A549 (cell line): ENCODE data around the gene AEBP2.

Source experiments
- E2F6 ChIP-seq: IDR thresholded peaks from 2 replicates; pipeline ENCODE4 v1.6.1; 2012; ENCODE audit warnings: low read depth, borderline replicate concordance
- JUN ChIP-seq, 2 experiments: fragments of >200 bp; sonication (Bioruptor Twin); formaldehyde crosslinking; IDR thresholded peaks; 2 replicates in 1 of 2; 3 replicates in 1 of 2; pipeline ENCODE4 v1.6.1; 2016 to 2017
- RAD21 ChIP-seq, 2 experiments: fragments of >200 bp in 1 of 2; sonication (Bioruptor Twin) in 1 of 2; formaldehyde crosslinking in 1 of 2; IDR thresholded peaks in 1 of 2; conservative IDR thresholded peaks in 1 of 2; 2 replicates in 1 of 2; 3 replicates in 1 of 2; pipeline ENCODE4 v1.6.1; 2012 to 2018; ENCODE audit warnings: inconsistent platforms in 1 of 2
- TF ChIP-seq, protein P1 (sequence below): fragments of >200 bp; sonication (Bioruptor Twin); formaldehyde crosslinking; IDR thresholded peaks from 3 replicates; pipeline ENCODE4 v1.5.1; 2016

DNA sequence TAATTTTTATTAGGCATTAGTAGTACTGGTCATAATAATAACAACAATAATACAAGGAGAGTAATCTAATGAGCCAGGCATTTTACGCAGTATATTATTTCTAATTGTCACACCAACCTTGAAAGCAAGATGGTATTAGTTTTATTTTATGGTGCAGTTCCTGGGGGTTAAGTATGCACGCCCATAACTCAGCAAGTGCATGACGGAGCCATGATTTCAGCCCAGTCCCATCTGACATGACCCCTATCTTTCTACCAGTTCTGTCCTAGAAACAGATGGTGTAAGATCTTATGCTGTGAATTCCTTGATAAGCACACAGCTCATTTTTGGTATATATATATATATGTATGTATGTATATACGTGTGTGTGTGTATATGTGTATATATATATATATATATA is 106.0 kb downstream of the AEBP2 start:
- TF ChIP-seq, protein P1, sequence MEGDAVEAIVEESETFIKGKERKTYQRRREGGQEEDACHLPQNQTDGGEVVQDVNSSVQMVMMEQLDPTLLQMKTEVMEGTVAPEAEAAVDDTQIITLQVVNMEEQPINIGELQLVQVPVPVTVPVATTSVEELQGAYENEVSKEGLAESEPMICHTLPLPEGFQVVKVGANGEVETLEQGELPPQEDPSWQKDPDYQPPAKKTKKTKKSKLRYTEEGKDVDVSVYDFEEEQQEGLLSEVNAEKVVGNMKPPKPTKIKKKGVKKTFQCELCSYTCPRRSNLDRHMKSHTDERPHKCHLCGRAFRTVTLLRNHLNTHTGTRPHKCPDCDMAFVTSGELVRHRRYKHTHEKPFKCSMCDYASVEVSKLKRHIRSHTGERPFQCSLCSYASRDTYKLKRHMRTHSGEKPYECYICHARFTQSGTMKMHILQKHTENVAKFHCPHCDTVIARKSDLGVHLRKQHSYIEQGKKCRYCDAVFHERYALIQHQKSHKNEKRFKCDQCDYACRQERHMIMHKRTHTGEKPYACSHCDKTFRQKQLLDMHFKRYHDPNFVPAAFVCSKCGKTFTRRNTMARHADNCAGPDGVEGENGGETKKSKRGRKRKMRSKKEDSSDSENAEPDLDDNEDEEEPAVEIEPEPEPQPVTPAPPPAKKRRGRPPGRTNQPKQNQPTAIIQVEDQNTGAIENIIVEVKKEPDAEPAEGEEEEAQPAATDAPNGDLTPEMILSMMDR, result no peak
- TF ChIP-seq E2F6 (no peak), RAD21 (conservative IDR thresholded peaks at IDR 0.05 in 1 of 2, IDR thresholded peaks at IDR 0.05 in 1 of 2) (no peak), JUN (IDR thresholded peaks at IDR 0.05) (no peak)
